IMR-90 (cell line): ENCODE measurements around the gene DPF3. TPM values are rescaled to one million over a fixed set of nuclear protein-coding genes. Genes with fewer than 3 reads are reported as not detected.

Experiments used
- ATAC-seq: fragments of 200-7000 bp; cut with Tn5 transposase; 2 replicates; pipeline ENCODE4 v1.9.1; 2020; ENCODE audit warnings: low read depth, mild to moderate bottlenecking, moderate library complexity
- BruUV-seq: library from RNA; stranded (reverse); fragments of 400-500 nt; replicated peaks from 2 replicates; lab custom pipeline; 2021; lab: Mats Ljungman, UMichigan
- CTCF ChIA-PET: fragments of 300-600 bp; formaldehyde crosslinking; extraction: SDS; loops from one replicate; lab custom pipeline; 2021; ENCODE audit warnings: antibody characterized with exemption; lab: Yijun Ruan, JAX
- POLR2A ChIA-PET: fragments of 300-600 bp; sonication (Branson Sonifier 250); formaldehyde crosslinking; loops from one replicate; lab custom pipeline; 2022; ENCODE audit warnings: antibody characterized with exemption; ENCODE audit not compliant: unreplicated experiment; lab: Charles Lee
- DNase-seq: peaks from one replicate; pipeline ENCODE4 v3.0.0; 2013
- H2AFZ ChIP-seq: replicated peaks from 2 replicates; pipeline ENCODE3; 2013; ENCODE audit warnings: low read length, mild to moderate bottlenecking; ENCODE audit not compliant: poor library complexity
- H2AK5ac ChIP-seq: 2 replicates; pipeline ENCODE4 v1.6.1; 2013; ENCODE audit warnings: low read depth, low read length, inconsistent platforms
- H2AK9ac ChIP-seq: replicated peaks from 2 replicates; pipeline ENCODE3; 2013; ENCODE audit warnings: mild to moderate bottlenecking, low read depth, low read length, moderate library complexity; ENCODE audit not compliant: poor library complexity
- H2BK120ac ChIP-seq: 2 replicates; pipeline ENCODE4 v1.6.1; 2013; ENCODE audit warnings: low read depth, low read length, inconsistent platforms
- H2BK15ac ChIP-seq: 3 replicates; pipeline ENCODE4 v1.6.1; 2013; ENCODE audit warnings: low read depth, low read length, inconsistent platforms
- H2BK20ac ChIP-seq: 2 replicates; pipeline ENCODE4 v1.6.1; 2013; ENCODE audit warnings: low read depth, mild to moderate bottlenecking, inconsistent platforms, low read length, moderate library complexity
- H2BK5ac ChIP-seq: 2 replicates; pipeline ENCODE4 v1.6.1; 2013; ENCODE audit warnings: mild to moderate bottlenecking, low read depth, low read length, inconsistent platforms; ENCODE audit not compliant: poor library complexity, severe bottlenecking
- H3K14ac ChIP-seq: replicated peaks from 2 replicates; pipeline ENCODE4 v1.6.1; 2013; ENCODE audit warnings: low read depth, low read length, inconsistent platforms
- H3K18ac ChIP-seq: 2 replicates; pipeline ENCODE4 v1.6.1; 2013; ENCODE audit warnings: low read depth, low read length, control low read depth
- H3K23ac ChIP-seq: 2 replicates; pipeline ENCODE4 v1.6.1; 2013; ENCODE audit warnings: low read depth, low read length, inconsistent platforms
- H3K27ac ChIP-seq: 2 replicates; pipeline ENCODE4 v1.5.1; 2013; ENCODE audit warnings: mild to moderate bottlenecking, control low read depth, low read length; ENCODE audit not compliant: insufficient read depth
- H3K27me3 ChIP-seq: 2 replicates; pipeline ENCODE4 v1.6.1; 2013; ENCODE audit warnings: low read length; ENCODE audit not compliant: control insufficient read depth, insufficient read depth
- H3K36me3 ChIP-seq: 2 replicates; pipeline ENCODE4 v1.6.1; 2013; ENCODE audit warnings: low read length, mixed read lengths; ENCODE audit not compliant: control insufficient read depth, insufficient read depth
- H3K4ac ChIP-seq: 2 replicates; pipeline ENCODE4 v1.6.1; 2013; ENCODE audit warnings: low read depth, low read length, inconsistent platforms
- H3K4me1 ChIP-seq: 2 replicates; pipeline ENCODE4 v1.6.1; 2013; ENCODE audit warnings: low read length, mixed read lengths; ENCODE audit not compliant: control insufficient read depth, insufficient read depth
- H3K4me2 ChIP-seq: 2 replicates; pipeline ENCODE4 v1.6.1; 2013; ENCODE audit warnings: low read depth, mild to moderate bottlenecking, control low read depth, low read length, moderate library complexity
- H3K4me3 ChIP-seq: 2 replicates; pipeline ENCODE4 v1.5.1; 2013; ENCODE audit warnings: low read depth, mild to moderate bottlenecking, control low read depth, low read length, moderate library complexity; ENCODE audit not compliant: insufficient read depth
- H3K56ac ChIP-seq: 2 replicates; pipeline ENCODE4 v1.6.1; 2013; ENCODE audit warnings: low read length, inconsistent platforms; ENCODE audit not compliant: insufficient read depth; ENCODE audit errors: extremely low read depth
- H3K79me1 ChIP-seq, 2 experiments: 2 replicates each; pipeline ENCODE4 v1.6.1; 2013; ENCODE audit warnings: low read length in 2 of 2, inconsistent platforms in 1 of 2, low read depth in 1 of 2
- H3K9ac ChIP-seq: 2 replicates; pipeline ENCODE4 v1.6.1; 2013; ENCODE audit warnings: low read depth, low read length, control low read depth
- H3K9me1 ChIP-seq: 2 replicates; pipeline ENCODE4 v1.6.1; 2013; ENCODE audit warnings: low read length, inconsistent platforms; ENCODE audit not compliant: insufficient read depth
- H3K9me3 ChIP-seq: 2 replicates; pipeline ENCODE4 v1.6.1; 2013; ENCODE audit warnings: low read length; ENCODE audit not compliant: control insufficient read depth, insufficient read depth
- H4K20me1 ChIP-seq: 2 replicates; pipeline ENCODE4 v1.6.1; 2013; ENCODE audit warnings: low read length, inconsistent platforms; ENCODE audit not compliant: insufficient read depth
- H4K5ac ChIP-seq: 2 replicates; pipeline ENCODE4 v1.6.1; 2013; ENCODE audit warnings: mild to moderate bottlenecking, low read depth, low read length, control low read depth
- H4K8ac ChIP-seq, 2 experiments: 2 replicates each; pipeline ENCODE4 v1.6.1; 2013; ENCODE audit warnings: low read depth in 2 of 2, low read length in 2 of 2, control low read depth in 1 of 2, inconsistent platforms in 1 of 2
- H4K91ac ChIP-seq: 2 replicates; pipeline ENCODE4 v1.6.1; 2013; ENCODE audit warnings: low read depth, low read length, inconsistent platforms; ENCODE audit not compliant: insufficient read depth
- CHD1 ChIP-seq: IDR thresholded peaks from 2 replicates; pipeline ENCODE4 v1.6.1; 2012; ENCODE audit warnings: low read depth, low read length, improper control_type of control experiment
- MAZ ChIP-seq: IDR thresholded peaks from 2 replicates; pipeline ENCODE4 v1.6.1; 2012; ENCODE audit warnings: low read depth, mild to moderate bottlenecking, low read length, improper control_type of control experiment, moderate library complexity, borderline replicate concordance
- WGBS, 2 experiments: methylation state at CpG; one replicate each; pipeline versions ENCODE4 v1.1.5 to v1.1.7; 2013; ENCODE audit warnings: missing lambda C conversion rate in 2 of 2; ENCODE audit not compliant: insufficient read length in 1 of 2; ENCODE audit errors: extremely low coverage in 2 of 2; 5-methylcytosine and 5-hydroxymethylcytosine counted together
- dilution Hi-C: fragments of 300-500 bp; cut with HindIII; formaldehyde crosslinking; loops from one replicate; pipeline ENCODE4 v1.14.3; 2018; ENCODE audit warnings: low sequenced_read_pairs; ENCODE audit not compliant: unreplicated experiment
- in situ Hi-C: fragments of 300-500 bp; cut with MboI; formaldehyde crosslinking; loops from 3 replicates; pipeline ENCODE4 v1.14.3; 2019; ENCODE audit warnings: low sequenced_read_pairs, inconsistent platforms, mixed read lengths
- intact Hi-C: fragments of 100-400 bp; cut with micrococcal nuclease; formaldehyde crosslinking; loops from 2 replicates; pipeline ENCODE4 v1.10.0; 2022
- polyA plus RNA-seq, 3 experiments: library from polyadenylated mRNA; depleted of rRNA; stranded (reverse); fragments of >200 nt; gene quantifications; 2 replicates each; pipeline ENCODE4 v1.2.3, GENCODE V29; 2012; ENCODE audit warnings: low replicate concordance in 1 of 3
- total RNA-seq: library from RNA; depleted of rRNA; stranded (reverse); fragments of >200 nt; gene quantifications from 2 replicates; pipeline ENCODE4 v1.2.3, GENCODE V29; 2012

The DPF3 gene
- total and polyA plus RNA-seq, 2 of the 4 experiments (the other 2 are of a cell fraction), result 30.5 to 32.8 TPM

DNA sequence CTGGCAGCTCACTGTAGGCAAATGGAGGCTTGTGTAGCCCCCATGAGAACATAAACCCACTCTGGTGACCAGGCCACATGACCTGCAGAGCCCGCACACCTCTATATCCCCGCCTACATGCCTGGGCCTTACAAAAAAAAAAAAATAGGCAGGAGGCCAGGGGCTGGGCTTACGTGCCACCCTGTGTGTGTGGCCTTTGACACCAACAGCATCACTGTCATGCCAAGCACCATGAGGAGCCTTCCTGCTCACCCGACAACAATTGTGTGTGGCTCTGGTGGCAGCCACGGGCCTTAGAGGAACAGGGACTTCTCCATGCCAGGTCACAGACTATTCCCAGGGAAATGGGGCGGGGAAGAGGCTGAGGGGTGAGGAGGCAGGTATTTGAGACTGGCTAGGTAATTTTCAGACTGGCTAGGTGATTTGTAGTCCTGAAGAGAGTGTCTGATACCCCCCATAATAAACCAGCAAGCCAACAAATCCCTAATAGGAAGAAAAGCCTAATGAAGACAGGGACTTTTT, 140.0 kb downstream of the DPF3 start:
- Histone ChIP-seq H2BK20ac (no peak overlapping the region), H3K18ac (no peak overlapping the region), H3K79me1 (peaks cover 4 to 18% of the 10 kb centered on the region in 2 experiments; a peak in 3 of 4 replicates), H3K36me3 (peaks cover 3% of the 10 kb centered on the region; the same call in 1 of the 2 replicates), H4K20me1 (no peaks in the 10 kb centered on the region), H2BK120ac (no peak overlapping the region), H4K91ac (no peak overlapping the region), H3K27ac (no peak overlapping the region), H2AK5ac (no peak overlapping the region), H3K14ac (no peak overlapping the region), H3K4me3 (no peak overlapping the region), H3K23ac (no peak overlapping the region), H2BK5ac (no peak overlapping the region), H3K56ac (no peak overlapping the region), H3K9me3 (no peaks in the 10 kb centered on the region; the same call in 1 of the 2 replicates), H2BK15ac (no peak overlapping the region), H3K9ac (no peak overlapping the region), H2AFZ (no peak overlapping the region), H3K4ac (no peak overlapping the region), H4K8ac (no peak overlapping the region), H2AK9ac (no peak overlapping the region), H3K9me1 (peaks cover 9% of the 10 kb centered on the region), H4K5ac (no peak overlapping the region), H3K4me1 (no peaks in the 10 kb centered on the region), H3K4me2 (no peak overlapping the region), H3K27me3 (no peaks in the 10 kb centered on the region)
- ATAC-seq (no peak), DNase-seq (no peak)
- BruUV-seq, result no TSS peak
- dilution Hi-C loops (no loop called here), in situ Hi-C loops (no loop called here), intact Hi-C loops (no loop called here)
- TF ChIP-seq CHD1 (no peak), MAZ (no peak)
- ChIA-PET CTCF (no interaction called here), POLR2A (no interaction called here)
- 100% methylated on average over 2 of the region's 6 CpGs; no CpG with 5 or more reads in 1 of the 2 experiments for WGBS, 2 experiments
